HepG2 (cell line): ENCODE data around the gene LRRC45. TPM values are rescaled to one million over a fixed set of nuclear protein-coding genes. Genes with fewer than 3 reads are reported as not detected.

ENCODE experiments used
- ARID2 ChIP-seq: sonication (generic); formaldehyde crosslinking; IDR thresholded peaks from 2 replicates; pipeline ENCODE4 v1.8.1; 2022; ENCODE audit warnings: mild to moderate bottlenecking, missing genetic modification reagents, borderline replicate concordance
- MAF1 ChIP-seq: sonication (generic); formaldehyde crosslinking; IDR thresholded peaks from 2 replicates; pipeline ENCODE4 v1.5.0; 2020; ENCODE audit warnings: missing genetic modification reagents, borderline replicate concordance
- MBNL3 ChIP-seq: fragments of 250-450 bp; sonication (Bioruptor Pico); conservative IDR thresholded peaks from 2 replicates; pipeline ENCODE4 v1.8.0; 2022; ENCODE audit warnings: mild to moderate bottlenecking, inconsistent platforms
- MIER2 ChIP-seq: IDR thresholded peaks from 2 replicates; pipeline ENCODE4 v1.6.1; 2016; ENCODE audit warnings: missing biosample characterization, missing genetic modification reagents
- NFE2L2 ChIP-seq: fragments of 150-350 bp; IDR thresholded peaks from 2 replicates; pipeline ENCODE4 v1.6.1; 2014; ENCODE audit warnings: low read length
- PRPF4 ChIP-seq: fragments of 200-400 bp; formaldehyde crosslinking; IDR thresholded peaks from 2 replicates; pipeline ENCODE4 v1.6.1; 2016; ENCODE audit warnings: low read length, low read depth; ENCODE audit not compliant: poor library complexity, severe bottlenecking
- RERE ChIP-seq: IDR thresholded peaks from 2 replicates; pipeline ENCODE4 v1.6.1; 2016; ENCODE audit warnings: low read depth, missing genetic modification reagents, missing compliant biosample characterization
- TFE3 ChIP-seq: IDR thresholded peaks from 2 replicates; pipeline ENCODE4 v1.6.1; 2016
- ZBTB3 ChIP-seq: sonication (generic); formaldehyde crosslinking; IDR thresholded peaks from 2 replicates; pipeline ENCODE4 v1.4.0; 2020; ENCODE audit warnings: low read depth, mild to moderate bottlenecking, moderate library complexity, missing genetic modification reagents, borderline replicate concordance
- ZFYVE20 ChIP-seq: sonication (generic); formaldehyde crosslinking; IDR thresholded peaks from 2 replicates; pipeline ENCODE4 v1.8.0; 2023; ENCODE audit warnings: low read depth, mild to moderate bottlenecking, moderate library complexity, missing genetic modification reagents, borderline replicate concordance
- ZNF10 ChIP-seq: sonication (generic); formaldehyde crosslinking; IDR thresholded peaks from 2 replicates; pipeline ENCODE4 v1.4.0; 2020; ENCODE audit warnings: mild to moderate bottlenecking, low read depth, missing genetic modification reagents, borderline replicate concordance
- ZNF446 ChIP-seq: sonication (generic); formaldehyde crosslinking; IDR thresholded peaks from 2 replicates; pipeline ENCODE4 v1.5.0; 2020; ENCODE audit warnings: mild to moderate bottlenecking, missing genetic modification reagents
- ZNF543 ChIP-seq: sonication (generic); formaldehyde crosslinking; IDR thresholded peaks from 2 replicates; pipeline ENCODE4 v1.4.0; 2020; ENCODE audit warnings: mild to moderate bottlenecking, missing genetic modification reagents
- ZNF670 ChIP-seq: sonication (generic); formaldehyde crosslinking; IDR thresholded peaks from 2 replicates; pipeline ENCODE4 v1.8.0; 2022; ENCODE audit warnings: mild to moderate bottlenecking, missing genetic modification reagents, borderline replicate concordance
- ZNF720 ChIP-seq: sonication (generic); formaldehyde crosslinking; IDR thresholded peaks from 2 replicates; pipeline ENCODE4 v1.4.0; 2020; ENCODE audit warnings: missing genetic modification reagents
- polyA plus RNA-seq, 8 experiments: library from polyadenylated mRNA; depleted of rRNA in 3 of 8; stranded (reverse) in 7 of 8; unstranded in 1 of 8; fragments of >200 nt; fragmentation: Illumina TruSeq in 4 of 8; extraction: Trizol in 4 of 8; gene quantifications; 2 replicates each; pipeline versions ENCODE4 v1.2.1 to v1.2.3, GENCODE V29; 2011 to 2016; ENCODE audit warnings: low read depth in 4 of 8, missing spikeins in 1 of 8, mixed read lengths in 1 of 8; ENCODE audit not compliant: insufficient read depth in 1 of 8
- total RNA-seq, 5 experiments: library from RNA; depleted of rRNA; stranded (reverse); fragments of >200 nt; fragmentation: Illumina TruSeq; extraction: Trizol; gene quantifications; 2 replicates each; pipeline ENCODE4 v1.2.3, GENCODE V29; 2016; ENCODE audit warnings: low read depth in 1 of 5
- TF ChIP-seq, protein P1 (sequence below): conservative IDR thresholded peaks from 2 replicates; pipeline ENCODE4 v1.6.1; 2018; ENCODE audit warnings: missing genetic modification reagents

Gene LRRC45
- total and polyA plus RNA-seq, 2 of the 13 experiments (the other 11 are each of a cell fraction or from before 2014, with no cell fraction given) = 11.6 to 48.1 TPM

- no peak; the same call in 1 of the 2 replicates for TF ChIP-seq RERE (CRISPR knock-in tag)
- no peak for TF ChIP-seq MIER2 (CRISPR knock-in tag)
- peak; percentile 27; the same call in 1 of the 2 replicates for TF ChIP-seq MAF1
- TF ChIP-seq ZNF446 = peak; percentile 51; the same call in 1 of the 2 replicates
- no peak for TF ChIP-seq MBNL3
- TF ChIP-seq ZNF10 (CRISPR knock-in tag) = no peak
- TF ChIP-seq ZNF670 (CRISPR knock-in tag) = 0 out of 2 replicates have a peak, but pooled peaks have one; percentile 26
- TF ChIP-seq ARID2 = peak; percentile 99
- TF ChIP-seq ZBTB3 (CRISPR knock-in tag) = no peak
- TF ChIP-seq ZNF720 (CRISPR knock-in tag) = no peak
- no peak for TF ChIP-seq ZNF543 (CRISPR knock-in tag)
- TF ChIP-seq, protein P1, sequence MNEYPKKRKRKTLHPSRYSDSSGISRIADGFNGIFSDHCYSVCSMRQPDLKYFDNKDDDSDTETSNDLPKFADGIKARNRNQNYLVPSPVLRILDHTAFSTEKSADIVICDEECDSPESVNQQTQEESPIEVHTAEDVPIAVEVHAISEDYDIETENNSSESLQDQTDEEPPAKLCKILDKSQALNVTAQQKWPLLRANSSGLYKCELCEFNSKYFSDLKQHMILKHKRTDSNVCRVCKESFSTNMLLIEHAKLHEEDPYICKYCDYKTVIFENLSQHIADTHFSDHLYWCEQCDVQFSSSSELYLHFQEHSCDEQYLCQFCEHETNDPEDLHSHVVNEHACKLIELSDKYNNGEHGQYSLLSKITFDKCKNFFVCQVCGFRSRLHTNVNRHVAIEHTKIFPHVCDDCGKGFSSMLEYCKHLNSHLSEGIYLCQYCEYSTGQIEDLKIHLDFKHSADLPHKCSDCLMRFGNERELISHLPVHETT (CRISPR knock-in tag) = no peak
- TF ChIP-seq NFE2L2 = no peak
- TF ChIP-seq PRPF4 = no peak
- TF ChIP-seq ZFYVE20 (CRISPR knock-in tag) = peak; percentile 54; the same call in 1 of the 2 replicates
- no peak for TF ChIP-seq TFE3 (CRISPR knock-in tag)
Observed at GRCh38 chr17:81993729-81994592, 29.1 kb upstream of the LRRC45 start (continued).
